ENCODE measurements around the gene METTL26.

The METTL26 gene

DNA sequence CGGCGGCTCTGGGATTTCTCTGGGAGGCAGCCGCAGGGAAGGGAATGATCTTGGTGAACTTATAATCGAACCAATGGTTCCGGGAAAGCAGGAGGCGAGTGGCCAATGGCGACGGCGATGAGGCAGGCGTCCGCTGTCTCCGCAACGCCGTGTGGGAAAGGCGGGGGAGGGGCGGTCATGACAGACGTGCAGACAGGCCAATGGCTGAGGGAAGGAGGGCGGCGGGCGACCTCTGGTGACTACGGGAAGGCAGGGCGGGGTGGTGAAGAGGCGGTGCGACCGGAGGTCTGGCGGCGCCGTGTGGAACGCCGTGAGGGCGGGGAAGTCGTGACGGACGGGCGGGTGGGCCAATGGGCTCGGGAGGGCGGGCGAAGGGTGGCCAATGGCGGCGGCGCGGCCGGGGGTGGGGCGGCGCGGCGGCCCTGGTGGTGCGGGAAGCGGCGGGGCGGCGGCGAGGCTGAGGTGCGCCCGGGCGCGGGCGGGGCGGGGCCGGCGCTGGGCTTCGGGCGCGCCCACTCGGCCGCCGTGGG, 46.4 kb downstream of the METTL26 start, which contains the start of gene RAB40C:
TSS of gene RAB40C (plus strand) at position 409 of the 530 bp plus-strand sequence. CDS start 226 bp downstream, outside the sequence.
- peak within 1 kb of the TSS; percentile 86 for H3K18ac ChIP-seq (ENCODE audit: low read length)
- peak within 1 kb of the TSS; percentile 92 for H3K4me3 ChIP-seq (ENCODE audit: low read length)
- H3K56ac ChIP-seq (ENCODE audit: low read length) = peak within 1 kb of the TSS; percentile 100
- no peak within 1 kb of the TSS for H4K8ac ChIP-seq (ENCODE audit: low read depth, low read length)
- H3K9ac ChIP-seq (ENCODE audit: low read length) = peak within 1 kb of the TSS; percentile 97
- H3K4me2 ChIP-seq (ENCODE audit: low read length) = peak within 1 kb of the TSS; percentile 87
- H4K5ac ChIP-seq (ENCODE audit: low read length) = no peak within 1 kb of the TSS
- H3K27ac ChIP-seq (ENCODE audit: low read depth, low read length) = peak within 1 kb of the TSS; percentile 97
- H2BK15ac ChIP-seq (replicated peaks; ENCODE audit: low read depth) = no peak within 1 kb of the TSS
- no peak within 1 kb of the TSS for H2BK120ac ChIP-seq (ENCODE audit: low read depth, low read length)
- H2BK5ac ChIP-seq (ENCODE audit: low read length) = peak within 1 kb of the TSS; percentile 99
- H3K4ac ChIP-seq (ENCODE audit: low read depth, low read length) = peak within 1 kb of the TSS; percentile 29
- H2AK5ac ChIP-seq (ENCODE audit: low read length) = no peak within 1 kb of the TSS
- DNase-seq = peak; percentile 98
- peaks cover 16% of the 10 kb centered on the region for H3K79me1 ChIP-seq (ENCODE audit: low read length)
- H3K4me1 ChIP-seq (ENCODE audit: control insufficient read depth, low read depth, low read length) = peaks cover 3% of the 10 kb centered on the region
- no peaks in the 10 kb centered on the region for H3K36me3 ChIP-seq (ENCODE audit: control insufficient read depth, insufficient read depth, low read length)
- H3K27me3 ChIP-seq (ENCODE audit: insufficient read depth, low read length, poor library complexity) = no peaks in the 10 kb centered on the region
- no CpG with 5 or more reads among the region's 67 CpGs for WGBS (ENCODE audit: extremely low coverage, insufficient coverage, low lambda C conversion rate)
- peak within 1 kb of the TSS; percentile 94 for H3K23ac ChIP-seq (ENCODE audit: low read length)
- peaks cover 12% of the 10 kb centered on the region for H3K79me2 ChIP-seq (ENCODE audit: control insufficient read depth, insufficient read depth, low read length)

DNA sequence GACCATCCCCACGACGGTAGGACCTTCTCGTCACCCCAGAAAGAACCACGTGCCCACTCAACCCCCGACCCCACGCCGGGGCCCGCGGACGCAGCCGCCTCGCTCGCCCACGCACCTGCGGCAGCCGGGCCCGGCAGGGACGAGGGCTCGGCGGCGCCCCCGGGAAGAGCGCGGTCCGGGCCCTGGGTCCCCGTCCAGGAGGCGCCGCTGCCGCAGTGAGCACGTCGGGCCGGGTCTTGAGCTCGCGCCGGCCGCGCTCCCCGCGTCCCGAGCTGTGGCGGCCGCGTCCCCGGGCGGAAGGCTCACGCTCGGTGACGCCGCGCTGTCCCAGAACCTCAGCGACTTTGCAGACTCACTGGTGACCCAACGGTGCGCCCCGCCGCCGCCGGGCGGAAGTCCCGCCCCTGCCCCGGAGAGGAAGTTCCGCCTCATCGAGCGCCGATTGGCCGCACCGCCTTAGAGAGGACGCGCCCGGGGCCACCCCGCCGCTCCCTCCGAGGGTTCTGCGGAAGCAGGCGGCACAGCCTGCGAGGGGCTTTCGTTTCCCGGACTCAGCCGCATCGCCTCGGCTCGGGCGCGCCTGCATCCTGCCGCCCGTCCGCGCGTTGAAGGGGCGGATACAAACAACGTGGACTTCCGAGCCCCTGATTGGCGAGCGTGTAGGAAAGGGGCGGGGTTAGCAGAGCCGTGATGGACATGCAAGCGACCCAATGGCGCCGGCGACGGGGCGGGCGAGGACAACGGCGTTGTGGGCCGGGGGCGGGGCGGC, 47.0 kb downstream of the METTL26 start:
- peaks cover 14% of the 10 kb centered on the region for H3K79me1 ChIP-seq (ENCODE audit: low read length)
- H3K4me3 ChIP-seq (ENCODE audit: low read length) = peak overlapping the region; percentile 92
- peak overlapping the region; percentile 100 for H3K56ac ChIP-seq (ENCODE audit: low read length)
- peak overlapping the region; percentile 97 for H3K27ac ChIP-seq (ENCODE audit: low read depth, low read length)
- WGBS (ENCODE audit: extremely low coverage, insufficient coverage, low lambda C conversion rate) = no CpG with 5 or more reads among the region's 107 CpGs
- H3K4ac ChIP-seq (ENCODE audit: low read depth, low read length) = peak overlapping the region; percentile 29
- no peak overlapping the region for H2AK5ac ChIP-seq (ENCODE audit: low read length)
- H2BK120ac ChIP-seq (ENCODE audit: low read depth, low read length) = no peak overlapping the region
- peak overlapping the region; percentile 86 for H3K18ac ChIP-seq (ENCODE audit: low read length)
- H3K4me1 ChIP-seq (ENCODE audit: control insufficient read depth, low read depth, low read length) = peaks cover 3% of the 10 kb centered on the region
- H2BK15ac ChIP-seq (replicated peaks; ENCODE audit: low read depth) = no peak overlapping the region
- peak; percentile 97 for DNase-seq
- H3K36me3 ChIP-seq (ENCODE audit: control insufficient read depth, insufficient read depth, low read length) = no peaks in the 10 kb centered on the region
- no peak overlapping the region for H4K8ac ChIP-seq (ENCODE audit: low read depth, low read length)
- no peak overlapping the region for H4K5ac ChIP-seq (ENCODE audit: low read length)
- peak overlapping the region; percentile 89 for H3K23ac ChIP-seq (ENCODE audit: low read length)
- peaks cover 12% of the 10 kb centered on the region for H3K79me2 ChIP-seq (ENCODE audit: control insufficient read depth, insufficient read depth, low read length)
- H3K9ac ChIP-seq (ENCODE audit: low read length) = peak overlapping the region; percentile 97
- peak overlapping the region; percentile 85 for H3K4me2 ChIP-seq (ENCODE audit: low read length)
- no peaks in the 10 kb centered on the region for H3K27me3 ChIP-seq (ENCODE audit: insufficient read depth, low read length, poor library complexity)
- H2BK5ac ChIP-seq (ENCODE audit: low read length) = peak overlapping the region; percentile 99

DNA sequence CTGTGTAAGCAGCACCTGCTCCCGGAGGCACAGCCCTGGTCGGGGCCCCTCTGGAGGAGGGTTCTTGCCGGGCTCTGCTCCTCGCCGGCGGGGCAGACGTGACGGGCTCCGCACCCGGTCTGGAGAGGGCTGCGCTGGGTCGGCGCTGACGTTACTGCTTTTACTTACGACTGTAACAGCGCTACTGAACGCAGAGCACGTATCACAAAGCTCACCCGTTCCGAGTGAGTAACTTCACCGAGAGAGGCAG, 47.5 kb downstream of the METTL26 start:
- peak overlapping the region; percentile 53 for H3K18ac ChIP-seq (ENCODE audit: low read length)
- H3K4ac ChIP-seq (ENCODE audit: low read depth, low read length) = peak overlapping the region; percentile 26
- WGBS (ENCODE audit: extremely low coverage, insufficient coverage, low lambda C conversion rate) = no CpG with 5 or more reads among the region's 21 CpGs
- H3K36me3 ChIP-seq (ENCODE audit: control insufficient read depth, insufficient read depth, low read length) = no peaks in the 10 kb centered on the region
- peak overlapping the region; percentile 89 for H3K23ac ChIP-seq (ENCODE audit: low read length)
- no peak overlapping the region for H2AK5ac ChIP-seq (ENCODE audit: low read length)
- peak overlapping the region; percentile 92 for H3K4me3 ChIP-seq (ENCODE audit: low read length)
- peaks cover 3% of the 10 kb centered on the region for H3K4me1 ChIP-seq (ENCODE audit: control insufficient read depth, low read depth, low read length)
- H3K9ac ChIP-seq (ENCODE audit: low read length) = peak overlapping the region; percentile 97
- H3K4me2 ChIP-seq (ENCODE audit: low read length) = peak overlapping the region; percentile 85
- peaks cover 14% of the 10 kb centered on the region for H3K79me1 ChIP-seq (ENCODE audit: low read length)
- no peak overlapping the region for H2BK120ac ChIP-seq (ENCODE audit: low read depth, low read length)
- peaks cover 12% of the 10 kb centered on the region for H3K79me2 ChIP-seq (ENCODE audit: control insufficient read depth, insufficient read depth, low read length)
- peak overlapping the region; percentile 97 for H3K27ac ChIP-seq (ENCODE audit: low read depth, low read length)
- no peak overlapping the region for H4K8ac ChIP-seq (ENCODE audit: low read depth, low read length)
- H4K5ac ChIP-seq (ENCODE audit: low read length) = no peak overlapping the region
- H3K56ac ChIP-seq (ENCODE audit: low read length) = peak overlapping the region; percentile 100
- H2BK15ac ChIP-seq (replicated peaks; ENCODE audit: low read depth) = no peak overlapping the region
- DNase-seq = peak; percentile 72
- no peaks in the 10 kb centered on the region for H3K27me3 ChIP-seq (ENCODE audit: insufficient read depth, low read length, poor library complexity)
- H2BK5ac ChIP-seq (ENCODE audit: low read length) = peak overlapping the region; percentile 73

DNA sequence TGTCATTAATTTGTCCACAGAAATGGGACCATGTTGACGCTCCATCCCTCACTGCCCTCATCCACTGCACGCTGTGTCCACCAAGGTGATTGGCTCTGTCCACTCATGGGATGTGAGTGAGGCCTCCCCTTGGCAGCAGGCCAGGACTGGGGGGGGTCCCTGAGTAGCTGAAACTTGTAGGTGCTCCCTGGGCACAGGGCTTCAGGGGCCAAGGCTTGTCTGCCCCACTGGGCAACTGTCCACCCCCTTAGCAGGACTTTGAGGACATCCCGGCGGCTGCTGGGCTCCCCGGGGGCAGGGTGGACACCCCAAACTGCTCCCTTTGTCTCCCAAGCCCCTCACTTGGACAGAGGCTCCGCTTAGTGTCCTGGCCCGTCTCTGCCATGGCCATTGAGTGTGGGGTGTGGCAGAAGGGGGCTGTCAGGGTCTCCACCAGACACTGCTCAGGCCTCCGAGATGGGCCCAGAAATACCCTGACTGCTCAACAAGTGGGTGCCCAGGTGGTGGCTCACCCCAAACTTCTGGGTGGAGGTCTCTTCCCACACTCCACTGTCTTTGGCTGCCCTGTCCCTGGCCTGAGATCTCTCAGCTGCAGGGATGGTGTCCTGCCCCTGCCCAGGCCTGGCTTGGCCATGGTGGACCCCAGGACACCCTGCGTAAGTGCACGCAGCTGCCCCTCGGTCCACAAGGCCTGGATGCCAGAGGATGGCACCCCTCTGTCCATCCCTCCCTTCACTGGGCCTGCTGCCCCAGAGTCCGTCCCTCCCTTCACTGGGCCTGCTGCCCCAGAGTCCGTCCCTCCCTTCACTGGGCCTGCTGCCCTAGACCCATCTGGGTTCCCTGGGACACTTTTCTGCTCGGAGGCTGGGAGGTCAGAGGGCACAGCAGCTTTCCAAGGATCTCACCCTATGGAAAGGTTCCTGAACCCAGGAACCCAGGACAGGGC, 49.2 kb downstream of the METTL26 start:
- no peak overlapping the region for H2AK5ac ChIP-seq (ENCODE audit: low read length)
- H3K23ac ChIP-seq (ENCODE audit: low read length) = no peak overlapping the region
- H3K4me1 ChIP-seq (ENCODE audit: control insufficient read depth, low read depth, low read length) = peaks cover 3% of the 10 kb centered on the region
- H2BK15ac ChIP-seq (replicated peaks; ENCODE audit: low read depth) = no peak overlapping the region
- peaks cover 12% of the 10 kb centered on the region for H3K79me2 ChIP-seq (ENCODE audit: control insufficient read depth, insufficient read depth, low read length)
- no peak overlapping the region for H3K18ac ChIP-seq (ENCODE audit: low read length)
- no peak overlapping the region for H4K5ac ChIP-seq (ENCODE audit: low read length)
- no peak overlapping the region for H3K4me2 ChIP-seq (ENCODE audit: low read length)
- no peak overlapping the region for H3K4ac ChIP-seq (ENCODE audit: low read depth, low read length)
- H3K79me1 ChIP-seq (ENCODE audit: low read length) = peaks cover 12% of the 10 kb centered on the region
- no peaks in the 10 kb centered on the region for H3K27me3 ChIP-seq (ENCODE audit: insufficient read depth, low read length, poor library complexity)
- no peaks in the 10 kb centered on the region for H3K36me3 ChIP-seq (ENCODE audit: control insufficient read depth, insufficient read depth, low read length)
- H3K4me3 ChIP-seq (ENCODE audit: low read length) = no peak overlapping the region
- H2BK5ac ChIP-seq (ENCODE audit: low read length) = no peak overlapping the region
- no peak overlapping the region for H2BK120ac ChIP-seq (ENCODE audit: low read depth, low read length)
- no peak for DNase-seq
- no CpG with 5 or more reads among the region's 14 CpGs for WGBS (ENCODE audit: extremely low coverage, insufficient coverage, low lambda C conversion rate)
- H3K9ac ChIP-seq (ENCODE audit: low read length) = no peak overlapping the region
- no peak overlapping the region for H3K27ac ChIP-seq (ENCODE audit: low read depth, low read length)
- H4K8ac ChIP-seq (ENCODE audit: low read depth, low read length) = no peak overlapping the region
- no peak overlapping the region for H3K56ac ChIP-seq (ENCODE audit: low read length)

DNA sequence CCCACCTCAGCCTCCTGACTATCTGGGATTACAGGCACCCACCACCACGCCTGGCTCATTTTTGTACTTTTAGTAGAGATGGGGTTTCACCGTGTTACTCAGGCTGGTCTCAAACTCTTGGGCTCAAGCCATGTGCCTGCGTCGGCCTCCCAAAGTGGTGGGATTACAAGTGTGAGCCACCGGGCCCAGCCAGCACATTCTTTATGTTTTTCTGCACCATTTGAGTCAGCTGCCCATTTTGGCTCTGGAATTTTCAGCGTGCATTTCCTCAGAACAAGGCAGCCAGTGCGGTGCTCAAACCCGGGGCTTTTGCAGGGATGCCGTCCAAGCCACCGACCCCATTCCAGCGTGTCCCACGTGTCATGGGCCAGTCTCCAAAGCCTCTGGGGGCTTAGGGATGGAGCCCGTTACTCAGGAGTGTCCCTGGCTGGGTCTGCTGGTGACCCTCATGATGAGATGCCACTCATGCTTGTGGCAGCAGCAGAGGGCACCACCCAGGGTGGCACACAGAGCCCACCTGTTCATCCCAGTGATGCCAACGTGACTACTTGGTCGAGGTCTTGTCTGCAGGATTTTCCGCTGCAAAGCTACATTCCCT, 50.0 kb downstream of the METTL26 start:
- Histone ChIP-seq H3K4me1 (ENCODE audit: control insufficient read depth, low read depth, low read length) (peaks cover 3% of the 10 kb centered on the region), H3K4ac (ENCODE audit: low read depth, low read length) (no peak overlapping the region), H2BK5ac (ENCODE audit: low read length) (no peak overlapping the region), H4K8ac (ENCODE audit: low read depth, low read length) (no peak overlapping the region), H3K79me1 (ENCODE audit: low read length) (peaks cover 10% of the 10 kb centered on the region), H3K18ac (ENCODE audit: low read length) (no peak overlapping the region), H2BK15ac (replicated peaks; ENCODE audit: low read depth) (no peak overlapping the region), H3K79me2 (ENCODE audit: control insufficient read depth, insufficient read depth, low read length) (peaks cover 10% of the 10 kb centered on the region), H3K4me3 (ENCODE audit: low read length) (no peak overlapping the region), H3K27ac (ENCODE audit: low read depth, low read length) (no peak overlapping the region), H3K4me2 (ENCODE audit: low read length) (no peak overlapping the region), H2AK5ac (ENCODE audit: low read length) (no peak overlapping the region), H2BK120ac (ENCODE audit: low read depth, low read length) (no peak overlapping the region), H4K5ac (ENCODE audit: low read length) (no peak overlapping the region), H3K27me3 (ENCODE audit: insufficient read depth, low read length, poor library complexity) (no peaks in the 10 kb centered on the region), H3K56ac (ENCODE audit: low read length) (no peak overlapping the region), H3K36me3 (ENCODE audit: control insufficient read depth, insufficient read depth, low read length) (no peaks in the 10 kb centered on the region), H3K9ac (ENCODE audit: low read length) (no peak overlapping the region), H3K23ac (ENCODE audit: low read length) (no peak overlapping the region)
- WGBS (ENCODE audit: extremely low coverage, insufficient coverage, low lambda C conversion rate) = no CpG with 5 or more reads among the region's 16 CpGs
- DNase-seq = no peak
